ENCODE measurements around the gene HAGHL.
A peak's percentile ranks its signal among the peaks of the same experiment; 100 is the strongest.

The HAGHL gene

DNA sequence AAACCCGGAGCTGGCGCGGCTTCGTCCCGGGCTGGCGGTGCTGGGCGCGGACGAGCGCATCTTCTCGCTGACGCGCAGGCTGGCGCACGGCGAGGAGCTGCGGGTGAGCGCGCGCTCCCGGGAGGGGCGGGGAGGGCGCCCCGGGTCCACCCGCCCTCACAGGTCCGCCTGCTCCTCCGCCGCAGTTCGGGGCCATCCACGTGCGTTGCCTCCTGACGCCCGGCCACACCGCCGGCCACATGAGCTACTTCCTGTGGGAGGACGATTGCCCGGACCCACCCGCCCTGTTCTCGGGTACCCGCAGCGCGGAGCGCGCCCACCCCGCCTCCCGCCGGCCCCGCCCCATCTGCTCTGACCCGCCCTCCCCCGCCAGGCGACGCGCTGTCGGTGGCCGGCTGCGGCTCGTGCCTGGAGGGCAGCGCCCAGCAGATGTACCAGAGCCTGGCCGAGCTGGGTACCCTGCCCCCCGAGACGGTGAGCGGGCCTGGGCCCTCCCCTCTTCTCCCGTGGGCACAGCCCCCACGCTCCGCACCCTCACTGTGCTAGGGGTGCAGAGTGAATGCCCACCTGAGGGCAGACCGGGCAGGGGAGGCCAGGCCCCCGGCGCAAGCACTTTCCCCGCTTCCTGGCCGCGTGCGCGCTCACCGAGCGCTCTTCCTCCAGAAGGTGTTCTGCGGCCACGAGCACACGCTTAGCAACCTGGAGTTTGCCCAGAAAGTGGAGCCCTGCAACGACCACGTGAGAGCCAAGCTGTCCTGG lies 1.4 kb downstream of the HAGHL start:
- no peaks in the 10 kb centered on the region for H3K27me3 Mint-ChIP-seq (ENCODE audit: low read depth)
- H3K36me3 Mint-ChIP-seq (ENCODE audit: low read depth): no peaks in the 10 kb centered on the region
- no peaks in the 10 kb centered on the region for H3K9me3 Mint-ChIP-seq
- H3K27ac Mint-ChIP-seq: peak overlapping the region; percentile 60
- no peaks in the 10 kb centered on the region for H3K4me1 Mint-ChIP-seq (ENCODE audit: low read depth)
- H3K4me3 Mint-ChIP-seq: peak overlapping the region; percentile 46
- peak; percentile 64 for DNase-seq (ENCODE audit: low spot score)

DNA sequence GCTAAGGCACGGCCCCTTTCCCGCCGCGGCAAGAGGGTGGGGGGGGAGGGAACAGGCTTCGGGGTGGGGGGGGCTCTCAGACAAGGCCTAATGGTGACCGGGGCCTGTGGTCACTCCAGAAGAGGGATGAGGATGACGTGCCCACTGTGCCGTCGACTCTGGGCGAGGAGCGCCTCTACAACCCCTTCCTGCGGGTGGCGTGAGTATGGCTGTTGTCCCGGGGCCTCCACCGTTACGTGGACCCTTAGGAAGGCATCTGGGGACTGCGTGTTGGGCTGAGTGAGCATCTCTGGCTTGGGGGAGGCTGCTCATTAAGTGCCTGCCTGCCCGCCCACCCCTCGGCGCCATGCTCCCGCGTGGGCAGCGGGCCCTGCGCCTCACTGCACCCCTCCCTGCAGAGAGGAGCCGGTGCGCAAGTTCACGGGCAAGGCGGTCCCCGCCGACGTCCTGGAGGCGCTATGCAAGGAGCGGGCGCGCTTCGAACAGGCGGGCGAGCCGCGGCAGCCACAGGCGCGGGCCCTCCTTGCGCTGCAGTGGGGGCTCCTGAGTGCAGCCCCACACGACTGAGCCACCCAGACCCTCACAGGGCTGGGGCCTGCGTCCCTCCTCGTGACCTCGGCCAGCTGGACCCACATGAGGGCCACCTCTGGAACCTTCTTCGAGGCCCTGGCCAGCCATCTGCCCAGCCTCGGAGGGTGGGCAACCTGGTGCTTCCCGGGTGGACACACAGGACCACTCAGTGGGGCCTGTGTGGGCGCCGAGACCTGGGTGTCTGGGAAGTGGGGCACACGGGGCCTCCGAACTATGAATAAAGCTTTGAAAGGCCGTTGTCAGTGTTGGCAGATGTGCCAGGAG lies 2.2 kb downstream of the HAGHL start:
- Mint-ChIP-seq H3K27me3 (ENCODE audit: low read depth) (no peaks in the 10 kb centered on the region), H3K27ac (no peak overlapping the region), H3K4me1 (ENCODE audit: low read depth) (no peaks in the 10 kb centered on the region), H3K9me3 (no peaks in the 10 kb centered on the region), H3K4me3 (no peak overlapping the region), H3K36me3 (ENCODE audit: low read depth) (no peaks in the 10 kb centered on the region)
- no peak for DNase-seq (ENCODE audit: low spot score)

DNA sequence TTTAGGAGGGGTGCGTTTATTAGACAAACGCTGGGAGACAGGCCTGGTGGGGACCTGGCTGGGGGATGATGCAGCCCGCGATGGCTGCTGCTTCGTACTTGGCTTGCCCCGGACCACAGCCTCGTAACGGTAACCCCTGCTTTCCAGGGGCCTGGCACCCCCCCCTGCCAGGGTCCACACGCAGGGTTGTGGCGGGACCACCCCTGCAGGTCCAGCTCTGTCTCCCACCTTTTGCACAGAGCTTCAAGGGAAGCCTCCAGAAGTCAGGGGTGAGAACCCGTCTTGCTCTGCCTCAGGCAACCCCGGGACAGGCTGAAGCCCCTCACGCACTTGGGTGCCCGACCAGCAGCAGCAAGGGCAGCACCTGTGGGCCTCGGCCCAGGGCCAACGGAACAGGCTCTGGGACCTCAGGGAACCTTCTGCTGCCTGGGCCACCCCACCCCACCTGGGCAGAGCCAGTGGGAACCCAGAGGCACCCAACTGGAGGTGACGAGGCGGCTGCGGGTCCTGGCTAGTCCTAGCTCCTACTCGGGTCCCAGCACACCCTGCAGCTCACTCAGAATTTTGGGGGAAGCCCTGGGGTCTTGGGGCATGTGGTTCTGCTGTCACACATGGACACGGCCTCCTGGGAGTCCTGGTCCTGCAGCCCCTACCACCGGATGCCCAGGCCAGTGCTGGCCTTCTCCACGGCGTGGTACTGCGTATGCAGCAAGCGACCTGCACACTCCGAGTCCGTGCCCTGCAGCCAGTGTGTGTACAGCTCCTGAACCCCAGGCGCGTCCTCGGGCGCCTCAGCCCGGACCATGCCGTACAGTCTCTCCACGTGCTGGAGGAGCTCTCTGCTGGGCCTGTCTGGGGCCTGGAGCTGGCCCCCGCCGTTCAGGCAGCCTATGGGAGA lies 3.1 kb downstream of the HAGHL start:
- no peaks in the 10 kb centered on the region for H3K4me1 Mint-ChIP-seq (ENCODE audit: low read depth)
- H3K36me3 Mint-ChIP-seq (ENCODE audit: low read depth): no peaks in the 10 kb centered on the region
- H3K27ac Mint-ChIP-seq: no peak overlapping the region
- H3K27me3 Mint-ChIP-seq (ENCODE audit: low read depth): no peaks in the 10 kb centered on the region
- DNase-seq (ENCODE audit: low spot score): no peak
- H3K4me3 Mint-ChIP-seq: no peak overlapping the region
- no peaks in the 10 kb centered on the region for H3K9me3 Mint-ChIP-seq

GRCh38 chr16:730666-731509 lies 4.0 kb downstream of the HAGHL start:
- DNase-seq (ENCODE audit: low spot score): no peak
- no peaks in the 10 kb centered on the region for H3K4me1 Mint-ChIP-seq (ENCODE audit: low read depth)
- H3K27ac Mint-ChIP-seq: no peak overlapping the region
- no peaks in the 10 kb centered on the region for H3K9me3 Mint-ChIP-seq
- no peaks in the 10 kb centered on the region for H3K27me3 Mint-ChIP-seq (ENCODE audit: low read depth)
- no peak overlapping the region for H3K4me3 Mint-ChIP-seq
- no peaks in the 10 kb centered on the region for H3K36me3 Mint-ChIP-seq (ENCODE audit: low read depth)

GRCh38 chr16:732332-732731 lies 5.4 kb downstream of the HAGHL start:
- DNase-seq (ENCODE audit: low spot score): no peak
- no peak overlapping the region for H3K27ac Mint-ChIP-seq
- no peaks in the 10 kb centered on the region for H3K9me3 Mint-ChIP-seq
- no peaks in the 10 kb centered on the region for H3K27me3 Mint-ChIP-seq (ENCODE audit: low read depth)
- peaks cover 4% of the 10 kb centered on the region for H3K4me1 Mint-ChIP-seq (ENCODE audit: low read depth)
- no peak overlapping the region for H3K4me3 Mint-ChIP-seq
- H3K36me3 Mint-ChIP-seq (ENCODE audit: low read depth): peaks cover 5% of the 10 kb centered on the region

DNA sequence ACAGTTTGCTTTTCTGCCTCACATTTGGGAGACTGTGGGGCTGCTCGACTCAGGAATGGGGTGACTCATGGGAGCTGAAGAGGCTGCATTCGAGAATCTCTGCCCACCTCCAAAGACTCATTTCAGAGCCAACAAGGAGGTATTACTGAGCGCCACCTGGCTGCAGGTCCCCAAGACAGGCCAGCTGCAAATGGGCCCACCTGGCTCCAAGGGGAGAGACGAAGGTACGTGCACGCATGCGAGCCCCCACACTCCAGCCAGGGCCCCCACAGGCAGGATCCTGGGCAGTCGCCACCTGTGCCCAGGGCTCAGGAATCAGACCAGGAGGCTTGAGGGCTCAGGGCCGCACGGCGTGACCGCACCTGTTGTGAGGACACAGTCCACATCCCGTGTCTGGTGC lies 6.0 kb downstream of the HAGHL start:
- H3K27ac Mint-ChIP-seq: no peak overlapping the region
- H3K4me3 Mint-ChIP-seq: no peak overlapping the region
- H3K36me3 Mint-ChIP-seq (ENCODE audit: low read depth): peaks cover 7% of the 10 kb centered on the region
- no peaks in the 10 kb centered on the region for H3K27me3 Mint-ChIP-seq (ENCODE audit: low read depth)
- no peak for DNase-seq (ENCODE audit: low spot score)
- H3K9me3 Mint-ChIP-seq: no peaks in the 10 kb centered on the region
- H3K4me1 Mint-ChIP-seq (ENCODE audit: low read depth): peaks cover 6% of the 10 kb centered on the region

DNA sequence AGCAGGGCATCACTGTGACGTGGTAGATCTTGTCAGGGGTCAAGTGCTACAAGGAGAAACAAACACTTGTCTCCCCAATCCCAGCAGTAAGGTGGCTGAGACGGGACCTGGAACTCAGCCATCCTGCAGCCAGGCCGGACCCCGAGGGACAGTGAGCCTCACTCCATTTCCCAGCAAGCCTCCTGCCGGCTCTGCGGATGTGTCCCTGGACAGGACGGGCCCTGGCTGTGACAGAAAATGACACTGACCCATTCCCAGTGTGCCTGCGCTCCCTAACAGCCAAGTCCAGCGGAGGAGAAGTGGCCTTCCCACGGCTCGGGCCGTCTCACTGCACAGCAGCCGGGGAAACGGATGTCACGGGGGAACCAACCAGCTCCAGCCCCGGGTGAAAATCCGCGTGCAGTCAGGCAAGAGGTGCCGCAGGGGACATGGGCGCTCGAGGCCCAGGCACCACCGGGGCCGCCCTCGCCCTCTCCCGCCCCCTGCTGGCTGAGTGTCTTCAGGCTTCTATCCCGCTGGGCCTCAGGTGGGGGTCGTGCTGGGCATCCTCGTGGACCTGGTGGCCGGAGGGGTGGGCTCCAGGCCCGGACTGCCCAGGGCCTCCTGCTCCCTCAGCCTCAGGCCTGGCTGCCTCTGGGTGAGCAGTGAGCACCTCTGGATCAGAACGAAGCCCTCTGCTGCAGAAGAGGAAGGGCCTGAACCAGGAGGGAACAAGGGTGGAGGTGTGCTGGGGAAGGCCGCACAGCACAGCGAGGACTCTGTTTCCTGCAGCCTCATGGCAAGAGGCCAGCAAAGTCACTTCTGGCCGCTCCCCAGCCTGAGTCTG lies 6.7 kb downstream of the HAGHL start:
- Mint-ChIP-seq H3K9me3 (no peaks in the 10 kb centered on the region), H3K27me3 (ENCODE audit: low read depth) (no peaks in the 10 kb centered on the region), H3K36me3 (ENCODE audit: low read depth) (peaks cover 9% of the 10 kb centered on the region), H3K27ac (no peak overlapping the region), H3K4me1 (ENCODE audit: low read depth) (peaks cover 6% of the 10 kb centered on the region), H3K4me3 (no peak overlapping the region)
- no peak for DNase-seq (ENCODE audit: low spot score)

DNA sequence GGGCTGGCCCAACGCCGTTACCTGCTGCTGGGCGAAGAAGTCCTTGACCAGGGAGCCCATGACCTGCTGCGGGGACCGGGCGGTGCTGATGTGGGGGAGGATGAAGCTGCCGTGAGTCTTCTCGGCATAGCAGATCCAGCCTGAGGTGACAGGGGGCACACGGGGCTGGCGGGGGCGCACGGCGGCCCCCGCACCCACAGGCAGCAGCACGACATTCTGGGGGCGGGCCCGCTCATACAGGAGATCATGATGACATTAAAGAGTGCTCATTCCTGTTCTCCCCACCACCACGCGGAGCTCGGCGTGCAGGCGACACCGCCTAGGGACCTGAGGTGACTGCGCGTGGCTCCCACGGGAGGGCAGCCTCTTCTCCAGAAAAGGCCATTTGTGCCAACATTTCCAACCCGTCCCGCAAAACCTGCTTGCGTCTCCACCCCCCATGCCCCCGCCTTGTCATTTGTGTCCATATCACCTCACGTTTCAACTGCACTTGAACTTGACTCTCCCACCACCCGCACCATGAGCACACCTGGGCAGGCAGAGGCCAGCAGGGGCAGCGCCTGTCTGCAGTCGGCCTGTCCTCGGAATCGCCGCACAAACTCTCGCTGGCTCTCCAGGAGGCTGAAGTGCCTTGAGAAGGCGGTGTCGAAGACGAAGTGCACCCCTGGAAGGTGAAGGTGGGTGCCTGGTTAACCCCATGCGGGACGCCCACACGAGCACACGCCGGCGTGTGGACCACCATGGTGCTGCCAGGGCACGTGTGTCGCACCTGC lies 7.5 kb downstream of the HAGHL start:
- H3K4me3 Mint-ChIP-seq: no peak overlapping the region
- peaks cover 10% of the 10 kb centered on the region for H3K4me1 Mint-ChIP-seq (ENCODE audit: low read depth)
- H3K36me3 Mint-ChIP-seq (ENCODE audit: low read depth): peaks cover 13% of the 10 kb centered on the region
- H3K27me3 Mint-ChIP-seq (ENCODE audit: low read depth): no peaks in the 10 kb centered on the region
- H3K9me3 Mint-ChIP-seq: no peaks in the 10 kb centered on the region
- H3K27ac Mint-ChIP-seq: no peak overlapping the region
- no peak for DNase-seq (ENCODE audit: low spot score)

DNA sequence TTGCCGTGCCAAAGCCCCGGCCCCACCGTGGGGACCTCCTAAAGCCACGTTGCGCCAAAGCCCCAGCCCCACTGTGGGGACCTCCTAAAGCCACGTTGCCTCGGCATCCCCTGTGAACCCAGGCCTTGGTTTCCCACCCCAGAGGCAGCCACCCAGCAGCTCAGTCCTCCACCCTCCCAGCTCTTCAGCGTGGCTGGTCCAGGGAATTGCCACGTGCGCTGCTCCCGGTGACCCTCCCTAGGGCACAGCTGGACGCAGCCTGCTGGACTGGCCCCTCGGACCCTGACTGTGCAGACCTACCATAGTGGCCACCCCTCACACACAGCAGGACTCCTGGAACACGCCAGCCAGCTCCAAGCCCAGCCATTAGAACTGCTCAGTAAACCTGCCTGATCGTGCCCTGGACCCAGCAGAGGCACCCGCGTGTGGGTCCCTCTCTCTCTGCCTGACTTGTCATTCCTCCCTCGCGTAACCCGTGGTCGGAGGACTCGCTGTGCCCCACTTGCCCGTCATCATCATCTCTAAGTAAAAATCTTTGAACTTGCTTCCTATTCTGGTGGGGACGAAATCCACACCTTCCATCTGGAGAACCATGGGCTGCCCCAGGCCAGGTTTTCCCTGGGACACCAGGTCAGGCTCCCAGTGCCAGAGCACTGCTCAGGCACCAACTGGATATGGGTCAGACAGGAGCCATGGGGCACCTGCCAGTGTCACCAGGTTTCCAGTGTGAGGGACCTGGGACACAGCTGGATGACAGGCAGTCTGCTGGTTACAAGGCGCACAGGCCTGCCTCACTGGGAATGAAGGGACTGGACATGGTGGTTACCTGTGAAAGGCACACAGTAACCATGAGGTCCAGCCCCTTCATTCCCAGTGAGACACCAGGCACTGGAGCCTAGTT lies 8.3 kb downstream of the HAGHL start:
- no peaks in the 10 kb centered on the region for H3K27me3 Mint-ChIP-seq (ENCODE audit: low read depth)
- peaks cover 12% of the 10 kb centered on the region for H3K4me1 Mint-ChIP-seq (ENCODE audit: low read depth)

GRCh38 chr16:735982-736453 lies 9.1 kb downstream of the HAGHL start:
- H3K4me1 Mint-ChIP-seq (ENCODE audit: low read depth): peaks cover 12% of the 10 kb centered on the region
- peak; percentile 60 for DNase-seq (ENCODE audit: low spot score)
- peaks cover 13% of the 10 kb centered on the region for H3K36me3 Mint-ChIP-seq (ENCODE audit: low read depth)
- no peaks in the 10 kb centered on the region for H3K9me3 Mint-ChIP-seq
- H3K27ac Mint-ChIP-seq: peak overlapping the region; percentile 77
- H3K4me3 Mint-ChIP-seq: no peak overlapping the region
- no peaks in the 10 kb centered on the region for H3K27me3 Mint-ChIP-seq (ENCODE audit: low read depth)

More for the DNA sequence above, 8.3 kb downstream of the HAGHL start:
- Mint-ChIP-seq H3K4me3 (no peak overlapping the region), H3K36me3 (ENCODE audit: low read depth) (peaks cover 13% of the 10 kb centered on the region), H3K9me3 (no peaks in the 10 kb centered on the region), H3K27ac (peak overlapping the region; percentile 77)
- DNase-seq (ENCODE audit: low spot score): no peak

DNA sequence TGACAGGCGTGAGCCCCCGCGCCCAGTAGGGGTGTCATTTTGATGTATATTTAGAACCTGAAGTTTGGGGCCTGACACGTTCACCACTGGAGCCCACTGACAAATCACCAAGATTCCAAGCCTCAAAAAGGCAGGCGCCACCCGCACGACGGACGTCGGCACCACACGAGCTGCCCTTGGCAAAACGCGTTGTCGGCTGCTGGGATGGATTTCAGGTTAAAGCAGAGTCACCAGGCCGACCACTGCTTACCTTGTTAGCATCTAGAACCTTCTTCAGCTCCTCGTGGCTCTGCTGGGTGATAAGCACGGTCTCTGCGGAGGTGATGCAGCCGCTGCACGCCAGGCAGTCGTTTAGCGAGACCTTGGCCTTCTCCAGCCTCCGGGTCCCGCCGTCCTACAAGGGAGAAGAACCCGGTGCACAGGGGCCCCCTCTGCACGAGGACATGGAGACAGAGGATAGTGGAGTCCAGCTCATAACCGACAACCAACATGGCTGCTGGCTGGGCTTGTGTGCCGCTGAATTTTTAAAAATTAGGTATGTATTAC lies 10.1 kb downstream of the HAGHL start:
- H3K4me1 Mint-ChIP-seq (ENCODE audit: low read depth): peaks cover 12% of the 10 kb centered on the region
- H3K27ac Mint-ChIP-seq: no peak overlapping the region
- H3K9me3 Mint-ChIP-seq: no peaks in the 10 kb centered on the region
- no peaks in the 10 kb centered on the region for H3K27me3 Mint-ChIP-seq (ENCODE audit: low read depth)
- DNase-seq (ENCODE audit: low spot score): no peak
- H3K4me3 Mint-ChIP-seq: no peak overlapping the region
- H3K36me3 Mint-ChIP-seq (ENCODE audit: low read depth): peaks cover 13% of the 10 kb centered on the region

All from T-helper 2 cell treated with Interferon-gamma antibody and Interleukin-4, amounts not matched to agents 5 μg/mL and 100 μg/mL, for 36 hours (primary cell).